HepG2 (cell line): Measurements from ENCODE around the gene BCL2L2. TPM values are rescaled to one million over a fixed set of nuclear protein-coding genes. Genes with fewer than 3 reads are reported as not detected.

Experiments
- ATF5 ChIP-seq: sonication (generic); formaldehyde crosslinking; IDR thresholded peaks from 2 replicates; pipeline ENCODE4 v1.4.0; 2020; ENCODE audit warnings: mild to moderate bottlenecking, low read depth, missing genetic modification reagents
- CREBL2 ChIP-seq: sonication (generic); formaldehyde crosslinking; IDR thresholded peaks from 2 replicates; pipeline ENCODE4 v1.8.1; 2023; ENCODE audit warnings: missing genetic modification reagents, mild to moderate bottlenecking, borderline replicate concordance
- GABPB1 ChIP-seq: IDR thresholded peaks from 2 replicates; pipeline ENCODE4 v1.6.1; 2016; ENCODE audit warnings: mild to moderate bottlenecking, missing genetic modification reagents, moderate library complexity, missing compliant biosample characterization
- HCFC1 ChIP-seq: fragments of 150-350 bp; IDR thresholded peaks from 2 replicates; pipeline ENCODE4 v1.6.1; 2014; ENCODE audit warnings: low read depth, low read length
- KAT7 ChIP-seq: IDR thresholded peaks from 2 replicates; pipeline ENCODE4 v1.6.1; 2018; ENCODE audit warnings: borderline replicate concordance, missing compliant biosample characterization
- KDM2A ChIP-seq: sonication (generic); formaldehyde crosslinking; IDR thresholded peaks from 2 replicates; pipeline ENCODE4 v1.4.0; 2020; ENCODE audit warnings: low read depth, missing genetic modification reagents, borderline replicate concordance
- MATR3 ChIP-seq: sonication (generic); formaldehyde crosslinking; IDR thresholded peaks from 2 replicates; pipeline ENCODE4 v1.4.0; 2020; ENCODE audit warnings: missing genetic modification reagents
- MED13 ChIP-seq: sonication (generic); formaldehyde crosslinking; IDR thresholded peaks from 2 replicates; pipeline ENCODE4 v1.5.0; 2020; ENCODE audit warnings: missing genetic modification reagents
- NCOR1 ChIP-seq: fragments of 200-600 bp; sonication (generic); IDR thresholded peaks from 2 replicates; pipeline ENCODE4 v1.7.0; 2017; ENCODE audit warnings: antibody characterized with exemption, low read length, borderline replicate concordance
- NFAT5 ChIP-seq: sonication (generic); formaldehyde crosslinking; IDR thresholded peaks from 2 replicates; pipeline ENCODE4 v1.4.0; 2020; ENCODE audit warnings: missing genetic modification reagents
- NFIB ChIP-seq: sonication (generic); formaldehyde crosslinking; IDR thresholded peaks from 2 replicates; pipeline ENCODE4 v1.9.0; 2021; ENCODE audit warnings: missing genetic modification reagents, mild to moderate bottlenecking, borderline replicate concordance
- NFIC ChIP-seq: IDR thresholded peaks from 2 replicates; pipeline ENCODE4 v1.6.1; 2012; ENCODE audit warnings: mild to moderate bottlenecking, low read length, inconsistent platforms
- PLRG1 ChIP-seq: fragments of 450-650 bp; conservative IDR thresholded peaks from 2 replicates; pipeline ENCODE4 v1.6.1; 2016
- POGK ChIP-seq: sonication (generic); formaldehyde crosslinking; conservative IDR thresholded peaks from 2 replicates; pipeline ENCODE4 v1.8.0; 2022; ENCODE audit warnings: mild to moderate bottlenecking, moderate library complexity, missing genetic modification reagents
- XRCC5 ChIP-seq: fragments of 200-400 bp; formaldehyde crosslinking; optimal IDR thresholded peaks from 2 replicates; pipeline ENCODE3; 2017; ENCODE audit warnings: mild to moderate bottlenecking, low read length
- ZFP62 ChIP-seq: sonication (generic); formaldehyde crosslinking; IDR thresholded peaks from 2 replicates; pipeline ENCODE4 v1.4.0; 2020; ENCODE audit warnings: missing genetic modification reagents
- ZNF253 ChIP-seq: sonication (generic); formaldehyde crosslinking; IDR thresholded peaks from 2 replicates; pipeline ENCODE4 v1.8.0; 2022; ENCODE audit warnings: mild to moderate bottlenecking, missing genetic modification reagents, borderline replicate concordance
- ZNF382 ChIP-seq: sonication (generic); formaldehyde crosslinking; IDR thresholded peaks from 2 replicates; pipeline ENCODE4 v1.5.0; 2020; ENCODE audit warnings: missing genetic modification reagents, mild to moderate bottlenecking, borderline replicate concordance
- ZNF510 ChIP-seq: sonication (generic); formaldehyde crosslinking; IDR thresholded peaks from 2 replicates; pipeline ENCODE4 v1.4.0; 2020; ENCODE audit warnings: low read depth, mild to moderate bottlenecking, missing genetic modification reagents
- ZNF567 ChIP-seq: sonication (generic); formaldehyde crosslinking; IDR thresholded peaks from 2 replicates; pipeline ENCODE4 v1.8.1; 2023; ENCODE audit warnings: mild to moderate bottlenecking, missing genetic modification reagents, borderline replicate concordance
- ZNF652 ChIP-seq: IDR thresholded peaks from 2 replicates; pipeline ENCODE4 v1.6.1; 2016; ENCODE audit warnings: low read depth, borderline replicate concordance
- ZNF724P ChIP-seq: sonication (generic); formaldehyde crosslinking; IDR thresholded peaks from 2 replicates; pipeline ENCODE4 v1.8.0; 2022; ENCODE audit warnings: missing genetic modification reagents, borderline replicate concordance
- ZSCAN22 ChIP-seq: sonication (generic); formaldehyde crosslinking; IDR thresholded peaks from 2 replicates; pipeline ENCODE4 v1.4.0; 2020; ENCODE audit warnings: mild to moderate bottlenecking, missing genetic modification reagents
- polyA plus RNA-seq, 8 experiments: library from polyadenylated mRNA; depleted of rRNA in 3 of 8; stranded (reverse) in 7 of 8; unstranded in 1 of 8; fragments of >200 nt; fragmentation: Illumina TruSeq in 4 of 8; extraction: Trizol in 4 of 8; gene quantifications; 2 replicates each; pipeline versions ENCODE4 v1.2.1 to v1.2.3, GENCODE V29; 2011 to 2016; ENCODE audit warnings: low read depth in 4 of 8, missing spikeins in 1 of 8, mixed read lengths in 1 of 8; ENCODE audit not compliant: insufficient read depth in 1 of 8
- total RNA-seq, 5 experiments: library from RNA; depleted of rRNA; stranded (reverse); fragments of >200 nt; fragmentation: Illumina TruSeq; extraction: Trizol; gene quantifications; 2 replicates each; pipeline ENCODE4 v1.2.3, GENCODE V29; 2016; ENCODE audit warnings: low read depth in 1 of 5
- TF ChIP-seq, protein P1 (sequence below): IDR thresholded peaks from 2 replicates; pipeline ENCODE4 v1.6.1; 2016

BCL2L2 gene
- total and polyA plus RNA-seq, 2 of the 13 experiments (the other 11 are each of a cell fraction or from before 2014, with no cell fraction given) = 28.1 to 49.8 TPM

- TF ChIP-seq MATR3 (CRISPR knock-in tag) (no peak), ATF5 (no peak), KAT7 (no peak), KDM2A (CRISPR knock-in tag) (no peak), ZNF382 (CRISPR knock-in tag) (no peak), NFIC (0 out of 2 replicates have a peak, but pooled peaks have one; percentile 4), POGK (no peak), CREBL2 (CRISPR knock-in tag) (no peak), ZNF510 (no peak), XRCC5 (no peak), ZNF253 (no peak), MED13 (CRISPR knock-in tag) (no peak), PLRG1 (no peak), GABPB1 (CRISPR knock-in tag) (no peak), ZNF724P (CRISPR knock-in tag) (peak; percentile 39; the same call in 1 of the 2 replicates), NCOR1 (no peak), ZNF567 (CRISPR knock-in tag) (no peak), ZSCAN22 (CRISPR knock-in tag) (no peak), NFIB (CRISPR knock-in tag) (no peak), NFAT5 (no peak), ZNF652 (CRISPR knock-in tag) (no peak), HCFC1 (no peak), ZFP62 (CRISPR knock-in tag) (no peak)
- TF ChIP-seq, protein P1, sequence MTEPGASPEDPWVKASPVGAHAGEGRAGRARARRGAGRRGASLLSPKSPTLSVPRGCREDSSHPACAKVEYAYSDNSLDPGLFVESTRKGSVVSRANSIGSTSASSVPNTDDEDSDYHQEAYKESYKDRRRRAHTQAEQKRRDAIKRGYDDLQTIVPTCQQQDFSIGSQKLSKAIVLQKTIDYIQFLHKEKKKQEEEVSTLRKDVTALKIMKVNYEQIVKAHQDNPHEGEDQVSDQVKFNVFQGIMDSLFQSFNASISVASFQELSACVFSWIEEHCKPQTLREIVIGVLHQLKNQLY (CRISPR knock-in tag) = no peak
Observed at GRCh38 chr14:23286902-23287479, 19.6 kb upstream of the BCL2L2 start (continued).
